Vagina (tissue), 2 donors: ENCODE results near the gene MAPK7.

Experiments used
- POLR2A ChIP-seq, 2 donors: fragments of 450-650 bp; IDR thresholded peaks; one replicate each; pipeline ENCODE4 v1.6.1; 2017; ENCODE audit warnings: antibody characterized with exemption in 2 of 2, mild to moderate bottlenecking in 2 of 2, moderate library complexity in 2 of 2
- POLR2AphosphoS5 ChIP-seq, 2 donors: sonication (generic); formaldehyde crosslinking; IDR thresholded peaks; one replicate each; pipeline ENCODE4 v1.9.0; 2017; ENCODE audit warnings: antibody characterized with exemption in 2 of 2, mild to moderate bottlenecking in 2 of 2, low read depth in 1 of 2; ENCODE audit not compliant: insufficient read depth in 1 of 2
- TF ChIP-seq, protein P1 (sequence below), 3 experiments: fragments of 450-650 bp in 2 of 3; fragments of 200-600 bp in 1 of 3; sonication (generic) in 1 of 3; IDR thresholded peaks; one replicate each; pipeline ENCODE4 v1.5.1; 2017 to 2019; ENCODE audit warnings: antibody characterized with exemption in 3 of 3, mild to moderate bottlenecking in 2 of 3, moderate library complexity in 2 of 3

DNA sequence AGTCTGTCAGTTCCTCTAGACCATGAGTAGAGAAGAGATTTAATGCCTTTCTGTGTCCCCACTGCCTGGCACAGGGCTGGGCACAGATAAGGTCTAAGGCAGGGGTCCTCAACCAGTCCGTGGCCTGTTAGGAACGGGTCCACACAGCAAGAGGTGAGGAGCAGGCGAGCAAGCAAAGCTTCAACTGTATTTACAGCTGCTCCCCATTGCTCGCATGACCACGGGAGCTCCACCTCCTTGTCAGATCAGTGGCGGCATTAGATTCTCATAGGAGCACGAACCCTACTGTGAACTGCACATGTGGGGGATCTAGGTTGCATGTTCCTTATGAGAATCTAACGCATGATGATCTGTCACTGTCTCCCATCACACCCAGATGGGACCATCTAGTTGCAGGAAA is 17.5 kb upstream of the MAPK7 start:
- TF ChIP-seq POLR2AphosphoS5 (IDR thresholded peaks at IDR 0.05; ENCODE audit: insufficient read depth in 1 of 2, low read depth in 1 of 2): no peak
- TF ChIP-seq, protein P1, sequence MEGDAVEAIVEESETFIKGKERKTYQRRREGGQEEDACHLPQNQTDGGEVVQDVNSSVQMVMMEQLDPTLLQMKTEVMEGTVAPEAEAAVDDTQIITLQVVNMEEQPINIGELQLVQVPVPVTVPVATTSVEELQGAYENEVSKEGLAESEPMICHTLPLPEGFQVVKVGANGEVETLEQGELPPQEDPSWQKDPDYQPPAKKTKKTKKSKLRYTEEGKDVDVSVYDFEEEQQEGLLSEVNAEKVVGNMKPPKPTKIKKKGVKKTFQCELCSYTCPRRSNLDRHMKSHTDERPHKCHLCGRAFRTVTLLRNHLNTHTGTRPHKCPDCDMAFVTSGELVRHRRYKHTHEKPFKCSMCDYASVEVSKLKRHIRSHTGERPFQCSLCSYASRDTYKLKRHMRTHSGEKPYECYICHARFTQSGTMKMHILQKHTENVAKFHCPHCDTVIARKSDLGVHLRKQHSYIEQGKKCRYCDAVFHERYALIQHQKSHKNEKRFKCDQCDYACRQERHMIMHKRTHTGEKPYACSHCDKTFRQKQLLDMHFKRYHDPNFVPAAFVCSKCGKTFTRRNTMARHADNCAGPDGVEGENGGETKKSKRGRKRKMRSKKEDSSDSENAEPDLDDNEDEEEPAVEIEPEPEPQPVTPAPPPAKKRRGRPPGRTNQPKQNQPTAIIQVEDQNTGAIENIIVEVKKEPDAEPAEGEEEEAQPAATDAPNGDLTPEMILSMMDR (IDR thresholded peaks at IDR 0.05): no peak
- no peak for TF ChIP-seq POLR2A (IDR thresholded peaks at IDR 0.05)
